ENCODE results near the gene PTPRJ.

PTPRJ gene

DNA sequence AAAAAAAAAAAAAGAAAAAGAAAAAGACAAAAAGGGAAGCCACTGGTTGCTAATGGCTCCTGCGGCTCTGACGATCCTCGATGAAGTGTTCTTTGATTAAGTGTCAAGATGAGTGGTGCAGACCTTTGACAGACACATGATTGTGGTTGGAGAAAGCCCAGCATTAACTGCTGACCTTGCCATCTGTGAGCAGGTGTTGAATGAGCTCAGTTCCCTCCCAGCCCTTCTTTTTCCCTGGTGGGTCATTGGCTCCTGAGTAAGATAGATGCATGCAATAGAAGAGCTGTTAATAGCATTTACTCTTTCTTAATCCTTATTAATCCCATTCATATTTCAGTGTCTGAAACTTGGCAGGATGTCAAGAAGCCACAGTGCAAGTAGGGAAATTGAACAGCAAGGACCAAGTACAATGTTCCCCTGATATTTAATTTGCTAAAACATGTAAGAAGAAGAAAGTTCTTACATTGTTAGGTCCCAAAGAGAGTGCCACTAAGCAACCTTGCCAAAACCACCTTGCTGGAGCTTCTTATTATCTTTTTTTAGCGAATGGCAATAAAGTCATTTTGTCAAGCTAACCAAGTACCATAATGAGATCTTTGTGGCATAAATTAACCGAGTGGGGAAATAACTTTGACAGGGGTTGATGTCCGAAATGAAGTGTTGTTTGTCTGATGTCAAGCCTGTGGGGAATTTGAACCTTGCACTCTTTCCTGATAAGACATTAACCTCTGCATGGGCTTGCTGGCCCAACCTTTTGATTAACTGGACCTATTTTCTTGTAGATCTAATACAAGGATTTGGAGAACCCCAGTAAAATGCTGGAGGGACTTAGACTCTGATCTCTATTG lies 113.7 kb downstream of the PTPRJ start:
- no peak for TF ChIP-seq CTCF (conservative IDR thresholded peaks at IDR 0.05; ENCODE audit: low read depth, low read length)
- DNase-seq (ENCODE audit: low read depth): peak; percentile 39
- no peak overlapping the region for H3K4me3 ChIP-seq (ENCODE audit: low read depth, low read length)

GRCh38 chr11:48094643-48095339 lies 114.4 kb downstream of the PTPRJ start:
- DNase-seq (ENCODE audit: low read depth): no peak
- no peak for TF ChIP-seq CTCF (conservative IDR thresholded peaks at IDR 0.05; ENCODE audit: low read depth, low read length)
- no peak overlapping the region for H3K4me3 ChIP-seq (ENCODE audit: low read depth, low read length)

GRCh38 chr11:48095779-48096470 lies 115.6 kb downstream of the PTPRJ start:
- DNase-seq (ENCODE audit: low read depth): no peak
- no peak for TF ChIP-seq CTCF (conservative IDR thresholded peaks at IDR 0.05; ENCODE audit: low read depth, low read length)
- no peak overlapping the region for H3K4me3 ChIP-seq (ENCODE audit: low read depth, low read length)

- DNase-seq (ENCODE audit: low read depth): peak; percentile 66
- peak; percentile 13 for TF ChIP-seq CTCF (conservative IDR thresholded peaks at IDR 0.05; ENCODE audit: low read depth, low read length)
- H3K4me3 ChIP-seq (ENCODE audit: low read depth, low read length): no peak overlapping the region
Observed at GRCh38 chr11:48096588-48097525, 116.5 kb downstream of the PTPRJ start.

GRCh38 chr11:48098024-48098423 lies 117.7 kb downstream of the PTPRJ start:
- TF ChIP-seq CTCF (conservative IDR thresholded peaks at IDR 0.05; ENCODE audit: low read depth, low read length): no peak
- H3K4me3 ChIP-seq (ENCODE audit: low read depth, low read length): no peak overlapping the region

DNA sequence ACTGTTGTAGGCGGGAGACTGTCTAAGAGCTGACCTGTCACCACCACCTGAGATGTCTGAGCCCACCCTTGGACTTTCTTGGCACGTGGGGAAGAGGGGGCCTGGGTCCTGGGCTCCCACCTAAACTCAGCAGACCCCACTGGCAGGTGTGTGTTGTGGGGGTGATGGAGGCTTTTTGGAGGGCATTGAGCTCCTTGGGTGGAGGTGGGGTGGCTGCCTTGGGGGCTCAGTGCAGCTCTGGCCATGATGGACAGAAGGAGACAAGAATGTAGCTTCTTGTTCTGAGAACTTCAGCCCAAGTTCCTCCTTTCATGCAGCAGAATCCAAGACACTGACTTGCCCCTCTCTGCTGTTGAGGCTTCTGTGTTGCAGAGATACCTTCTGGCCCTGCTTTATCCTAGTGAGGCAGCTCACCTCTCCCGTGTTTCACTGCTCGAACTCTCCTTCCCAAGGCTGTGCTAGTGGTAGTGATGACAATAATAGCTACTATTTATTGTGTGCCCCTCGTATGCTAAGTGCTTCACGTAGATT lies 119.6 kb downstream of the PTPRJ start:
- no peak for DNase-seq (ENCODE audit: low read depth)
- no peak for TF ChIP-seq CTCF (conservative IDR thresholded peaks at IDR 0.05; ENCODE audit: low read depth, low read length)
- no peak overlapping the region for H3K4me3 ChIP-seq (ENCODE audit: low read depth, low read length)

More at GRCh38 chr11:48098024-48098423, 117.7 kb downstream of the PTPRJ start:
- no peak for DNase-seq (ENCODE audit: low read depth)
